Measurements from ENCODE around the gene AMER3.

GRCh38 chr2:130764035-130764820 lies 8.9 kb downstream of the AMER3 start:
- no peak for TF ChIP-seq CTCF (conservative IDR thresholded peaks at IDR 0.05; ENCODE audit: low read length)
- no peak for TF ChIP-seq EZH2phosphoT487 (IDR thresholded peaks at IDR 0.05; ENCODE audit: borderline replicate concordance)

Measured in Loucy (cell line).